ENCODE measurements around the gene TLCD4. TPM values are rescaled to one million over a fixed set of nuclear protein-coding genes. Genes with fewer than 3 reads are reported as not detected.
"Not testable (repeated sequence)": the region's sequence is repeated elsewhere in the genome, so short reads cannot be mapped to it uniquely, and the experiment has no call there.

TLCD4 gene
- total RNA-seq, 4 donors from 2014 or later: 15.3 to 19.5 (median 17.8) TPM

- Histone ChIP-seq H3K9me3 (peaks cover 0 to 4% (median 0%) of the 10 kb centered on the region in 3 donors), H3K36me3 (no peaks in the 10 kb centered on the region), H3K27ac (peak overlapping the region; percentile 58 to 72 (median 66)), H3K4me3 (no peak overlapping the region), H3K27me3 (no peaks in the 10 kb centered on the region), H3K4me1 (peaks cover 2 to 18% (median 8%) of the 10 kb centered on the region in 3 donors)
- 0 to 11% methylated on average over 5 of the region's 5 CpGs for WGBS, 2 donors (ENCODE audit: low coverage in 1 of 2)
- TF ChIP-seq EP300 (IDR thresholded peaks at IDR 0.05) (no peak), CTCF (IDR thresholded peaks at IDR 0.05) (no peak), POLR2A (IDR thresholded peaks at IDR 0.05) (no peak), POLR2AphosphoS5 (IDR thresholded peaks at IDR 0.05) (peak; percentile 36)
- ATAC-seq: peak; percentile 89
These were observed 30.1 kb upstream of the TLCD4 start for GRCh38 chr1:95086949-95087533.

DNA sequence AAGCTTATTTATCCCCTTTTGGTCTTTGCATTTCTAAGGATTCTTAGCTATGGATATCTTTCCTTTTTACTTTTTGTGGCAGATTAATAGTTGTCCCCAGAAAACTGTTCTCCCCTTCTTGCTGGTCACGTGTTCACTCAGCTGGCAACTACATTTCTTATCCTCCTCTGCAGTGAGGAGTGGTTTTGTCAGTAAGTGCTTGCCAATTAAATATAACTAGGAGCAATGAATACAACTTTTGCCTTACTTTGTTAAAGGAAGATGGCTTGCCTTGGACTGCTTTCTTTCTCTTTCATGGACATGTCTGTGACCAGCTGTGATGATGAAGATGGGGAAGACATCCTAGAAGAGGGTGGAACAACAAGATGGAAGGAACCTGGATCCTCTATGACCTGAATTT lies 28.9 kb upstream of the TLCD4 start:
- TF ChIP-seq POLR2A (IDR thresholded peaks at IDR 0.05) (no peak), POLR2AphosphoS5 (IDR thresholded peaks at IDR 0.05) (no peak), EP300 (IDR thresholded peaks at IDR 0.05) (no peak), CTCF (IDR thresholded peaks at IDR 0.05) (no peak)
- Histone ChIP-seq H3K4me3 (no peak overlapping the region), H3K4me1 (peaks cover 2 to 18% (median 8%) of the 10 kb centered on the region in 3 donors), H3K9me3 (peaks cover 0 to 4% (median 0%) of the 10 kb centered on the region in 3 donors), H3K27ac (no peak overlapping the region), H3K36me3 (no peaks in the 10 kb centered on the region), H3K27me3 (no peaks in the 10 kb centered on the region)
- ATAC-seq: no peak
- WGBS, 2 donors (ENCODE audit: low coverage in 1 of 2): 78 to 83% methylated on average over 1 of the region's 1 CpG

DNA sequence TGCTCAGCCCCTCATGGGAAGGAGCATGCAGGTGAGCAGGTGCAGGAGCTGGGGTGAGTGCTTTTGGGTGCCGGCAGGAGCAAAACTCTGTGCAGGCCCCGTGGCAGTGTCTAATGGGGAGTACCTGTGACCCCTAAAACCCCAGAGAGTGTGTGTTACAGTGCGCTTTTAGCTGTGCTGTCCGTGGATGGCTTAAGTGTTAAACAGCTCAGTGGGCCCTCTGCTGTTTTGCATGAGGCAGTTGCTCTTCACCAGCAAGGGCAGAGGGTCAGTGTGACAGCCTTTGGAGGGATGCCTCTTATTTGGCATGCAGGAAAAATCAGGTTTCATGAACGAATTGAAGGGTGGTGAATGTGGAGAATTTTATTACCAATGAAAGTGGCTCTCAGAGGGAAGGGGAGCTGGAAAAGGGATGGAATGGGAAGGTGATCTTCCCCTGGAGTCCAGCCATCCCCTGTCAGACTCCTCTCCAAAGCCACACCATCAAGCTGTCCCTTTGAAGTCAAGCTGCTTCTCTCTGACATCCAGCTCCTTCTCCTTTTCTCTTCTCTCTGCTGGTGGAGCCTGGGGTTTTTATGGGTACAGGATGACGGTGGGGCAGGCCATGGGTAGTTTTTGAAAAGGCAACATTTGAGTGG lies 27.4 kb upstream of the TLCD4 start:
- 82 to 95% methylated on average over 3 to 5 of the region's 6 CpGs for WGBS, 2 donors (ENCODE audit: low coverage in 1 of 2)
- Histone ChIP-seq H3K4me3 (no peak overlapping the region), H3K36me3 (no peaks in the 10 kb centered on the region), H3K4me1 (peaks cover 2 to 18% (median 8%) of the 10 kb centered on the region in 3 donors), H3K27ac (no peak overlapping the region), H3K9me3 (peaks cover 0 to 4% (median 0%) of the 10 kb centered on the region in 3 donors), H3K27me3 (no peaks in the 10 kb centered on the region)
- no peak for ATAC-seq
- TF ChIP-seq CTCF (IDR thresholded peaks at IDR 0.05) (no peak), POLR2A (IDR thresholded peaks at IDR 0.05) (no peak), POLR2AphosphoS5 (IDR thresholded peaks at IDR 0.05) (no peak), EP300 (IDR thresholded peaks at IDR 0.05) (no peak)

GRCh38 chr1:95091290-95091689 lies 25.9 kb upstream of the TLCD4 start:
- not testable (repeated sequence) for H3K27ac ChIP-seq, H3K9me3 ChIP-seq, H3K36me3 ChIP-seq, H3K27me3 ChIP-seq, ATAC-seq, H3K4me3 ChIP-seq
- 91% methylated on average over 6 of the region's 28 CpGs; no CpG with 5 or more reads in 1 of the 2 donors for WGBS, 2 donors (ENCODE audit: low coverage in 1 of 2)
- peaks cover 2 to 17% (median 8%) of the 10 kb centered on the region in 3 donors for H3K4me1 ChIP-seq

DNA sequence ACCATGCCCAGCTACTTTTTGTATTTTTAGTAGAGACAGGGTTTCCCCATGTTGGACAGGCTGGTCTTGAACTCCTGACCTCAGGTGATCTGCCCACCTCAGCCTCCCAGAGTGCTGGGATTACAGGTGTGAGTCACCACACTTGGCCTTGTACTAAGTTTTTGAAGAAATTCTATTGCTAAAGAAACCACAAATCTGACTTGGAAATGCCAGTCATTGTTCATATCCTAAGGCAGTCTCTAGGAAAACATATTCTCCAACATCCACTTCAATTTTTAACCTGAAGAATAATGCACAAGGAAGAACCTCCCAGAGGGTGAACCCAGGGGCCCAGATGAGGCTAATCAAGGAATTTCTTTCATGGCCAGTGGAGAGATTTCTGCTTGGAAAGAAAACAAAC lies 24.3 kb upstream of the TLCD4 start:
- not testable (repeated sequence) for H3K9me3 ChIP-seq, H3K27me3 ChIP-seq, H3K27ac ChIP-seq, H3K4me3 ChIP-seq, H3K4me1 ChIP-seq, ATAC-seq, H3K36me3 ChIP-seq

DNA sequence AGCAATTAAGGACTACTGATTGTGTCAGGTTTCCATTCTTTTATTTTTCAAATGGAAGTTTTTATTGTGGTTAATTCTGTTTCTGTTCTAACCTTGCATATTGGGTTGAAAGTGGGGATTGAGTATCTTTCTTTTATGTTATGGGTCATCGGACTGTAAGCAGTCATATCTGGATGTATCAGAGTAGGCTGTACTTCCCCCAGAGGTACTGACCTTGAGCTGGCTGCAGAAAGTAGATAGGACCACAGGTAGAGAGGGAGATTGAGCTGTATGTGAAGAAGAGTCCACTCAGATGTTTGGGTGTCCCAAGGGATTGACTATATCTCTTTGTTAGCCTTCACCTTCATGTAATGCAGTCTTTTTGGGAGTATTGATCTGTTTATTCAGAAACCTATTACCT lies 23.9 kb upstream of the TLCD4 start:
- H3K27ac ChIP-seq: no peak overlapping the region
- 100% methylated on average over 1 of the region's 1 CpG; no CpG with 5 or more reads in 1 of the 2 donors for WGBS, 2 donors (ENCODE audit: low coverage in 1 of 2)
- H3K4me1 ChIP-seq: no peaks in the 10 kb centered on the region
- H3K36me3 ChIP-seq: no peaks in the 10 kb centered on the region
- no peaks in the 10 kb centered on the region for H3K27me3 ChIP-seq
- peaks cover 0 to 4% (median 0%) of the 10 kb centered on the region in 3 donors for H3K9me3 ChIP-seq
- no peak overlapping the region for H3K4me3 ChIP-seq
- no peak for TF ChIP-seq POLR2AphosphoS5 (IDR thresholded peaks at IDR 0.05)
- no peak for TF ChIP-seq CTCF (IDR thresholded peaks at IDR 0.05)
- no peak for TF ChIP-seq POLR2A (IDR thresholded peaks at IDR 0.05)
- TF ChIP-seq EP300 (IDR thresholded peaks at IDR 0.05): no peak
- ATAC-seq: no peak
